ENCODE results near the gene DDX52. TPM values are rescaled to one million over a fixed set of nuclear protein-coding genes. Genes with fewer than 3 reads are reported as not detected.
"Not testable (repeated sequence)": the region's sequence is repeated elsewhere in the genome, so short reads cannot be mapped to it uniquely, and the experiment has no call there.

The DDX52 gene
- total and polyA plus RNA-seq, 9 donors: 14.4 to 21.2 (median 17.6) TPM

DNA sequence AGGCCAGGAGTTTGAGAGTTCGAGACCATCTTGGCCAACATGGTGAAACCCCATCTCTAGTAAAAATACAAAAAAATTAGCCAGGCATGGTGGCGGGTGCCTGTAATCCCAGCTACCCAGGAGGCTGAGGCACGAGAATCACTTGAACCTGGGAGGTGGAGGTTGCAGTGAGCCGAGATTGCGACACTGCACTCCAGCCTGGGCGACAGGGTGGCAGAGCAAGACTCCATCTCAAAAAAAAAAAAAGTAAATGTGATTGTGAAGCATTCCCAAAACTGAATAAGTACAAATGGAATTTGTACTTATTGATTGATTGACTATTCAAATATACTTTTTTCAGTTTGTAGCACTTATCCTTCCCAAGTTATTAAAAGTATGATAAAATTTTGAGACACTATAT, 26.8 kb downstream of the DDX52 start:
- H3K36me3 ChIP-seq (ENCODE audit: control insufficient read depth, insufficient read depth, low read length): peaks cover 34% of the 10 kb centered on the region
- H3K4me1 ChIP-seq (ENCODE audit: control insufficient read depth, insufficient read depth, low read length); H3K27me3 ChIP-seq (ENCODE audit: control insufficient read depth, insufficient read depth, low read length); H3K9me3 ChIP-seq (replicated peaks; ENCODE audit: control insufficient read depth, low read depth, low read length); H3K27ac ChIP-seq (ENCODE audit: low read length); DNase-seq; H3K4me3 ChIP-seq (ENCODE audit: low read length): not testable (repeated sequence)
- 100% methylated on average over 2 of the region's 6 CpGs for WGBS (ENCODE audit: insufficient coverage)

DNA sequence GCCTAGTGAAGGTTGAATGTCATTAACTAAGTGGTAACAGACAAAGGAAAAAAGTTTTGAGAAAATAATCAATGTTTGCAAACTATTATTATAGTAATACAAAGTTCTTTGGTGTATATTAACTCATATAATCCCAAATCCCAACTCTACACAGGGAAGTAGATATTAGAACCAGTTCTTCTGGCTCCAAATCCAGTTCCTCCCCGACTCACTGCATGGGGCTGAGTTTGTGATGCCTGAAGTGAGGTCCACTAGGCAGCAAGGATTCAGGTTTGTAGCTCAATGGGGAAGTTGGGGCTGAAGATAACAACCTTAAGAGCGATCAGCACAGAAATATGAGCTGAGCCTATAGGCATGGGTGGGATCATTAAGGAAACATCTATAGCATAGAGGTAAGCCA, 28.4 kb downstream of the DDX52 start:
- WGBS (ENCODE audit: insufficient coverage): 100% methylated on average over 2 of the region's 2 CpGs
- Histone ChIP-seq H3K4me3 (ENCODE audit: low read length) (no peak overlapping the region), H3K27me3 (ENCODE audit: control insufficient read depth, insufficient read depth, low read length) (no peaks in the 10 kb centered on the region), H3K9me3 (replicated peaks; ENCODE audit: control insufficient read depth, low read depth, low read length) (no peaks in the 10 kb centered on the region), H3K4me1 (ENCODE audit: control insufficient read depth, insufficient read depth, low read length) (peaks cover 1% of the 10 kb centered on the region), H3K36me3 (ENCODE audit: control insufficient read depth, insufficient read depth, low read length) (peaks cover 27% of the 10 kb centered on the region), H3K27ac (ENCODE audit: low read length) (no peak overlapping the region)
- DNase-seq: no peak

DNA sequence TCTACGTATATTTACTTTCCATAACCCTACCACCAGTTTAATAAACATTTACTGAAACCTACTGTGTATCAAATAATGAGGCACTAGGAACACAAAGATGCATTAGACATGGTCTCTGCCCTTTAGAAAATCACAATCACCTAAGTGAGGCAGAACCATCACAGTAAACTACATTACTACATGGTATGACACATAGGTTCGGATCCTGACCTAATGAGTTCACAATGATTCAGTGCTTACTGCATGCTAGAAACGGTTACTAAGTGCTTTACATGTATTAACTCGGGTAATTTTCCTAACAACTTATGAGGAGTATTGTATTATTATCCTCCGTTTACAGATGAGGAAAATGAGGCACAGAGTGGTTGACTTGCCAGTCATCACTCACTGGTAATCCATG, 28.9 kb downstream of the DDX52 start:
- Histone ChIP-seq H3K27me3 (ENCODE audit: control insufficient read depth, insufficient read depth, low read length) (no peaks in the 10 kb centered on the region), H3K4me1 (ENCODE audit: control insufficient read depth, insufficient read depth, low read length) (peaks cover 3% of the 10 kb centered on the region), H3K4me3 (ENCODE audit: low read length) (no peak overlapping the region), H3K9me3 (replicated peaks; ENCODE audit: control insufficient read depth, low read depth, low read length) (no peaks in the 10 kb centered on the region), H3K27ac (ENCODE audit: low read length) (no peak overlapping the region), H3K36me3 (ENCODE audit: control insufficient read depth, insufficient read depth, low read length) (peaks cover 23% of the 10 kb centered on the region)
- no peak for DNase-seq
- WGBS (ENCODE audit: insufficient coverage): no CpG with 5 or more reads among the region's 5 CpGs

- Histone ChIP-seq H3K9me3 (replicated peaks; ENCODE audit: control insufficient read depth, low read depth, low read length) (no peaks in the 10 kb centered on the region), H3K27me3 (ENCODE audit: control insufficient read depth, insufficient read depth, low read length) (no peaks in the 10 kb centered on the region), H3K4me3 (ENCODE audit: low read length) (no peak overlapping the region), H3K27ac (ENCODE audit: low read length) (no peak overlapping the region), H3K36me3 (ENCODE audit: control insufficient read depth, insufficient read depth, low read length) (peaks cover 9% of the 10 kb centered on the region), H3K4me1 (ENCODE audit: control insufficient read depth, insufficient read depth, low read length) (peaks cover 6% of the 10 kb centered on the region)
- DNase-seq: no peak
- WGBS (ENCODE audit: insufficient coverage): 100% methylated on average over 1 of the region's 1 CpG
These were observed 32.3 kb downstream of the DDX52 start for GRCh38 chr17:37610971-37611370.

GRCh38 chr17:37610041-37610420, 33.2 kb downstream of the DDX52 start:
- H3K4me3 ChIP-seq (ENCODE audit: low read length): peak overlapping the region; percentile 94
- peaks cover 13% of the 10 kb centered on the region for H3K36me3 ChIP-seq (ENCODE audit: control insufficient read depth, insufficient read depth, low read length)
- WGBS (ENCODE audit: insufficient coverage): 90% methylated on average over 2 of the region's 5 CpGs
- peak; percentile 6 for DNase-seq
- H3K4me1 ChIP-seq (ENCODE audit: control insufficient read depth, insufficient read depth, low read length); H3K9me3 ChIP-seq (replicated peaks; ENCODE audit: control insufficient read depth, low read depth, low read length); H3K27me3 ChIP-seq (ENCODE audit: control insufficient read depth, insufficient read depth, low read length): not testable (repeated sequence)
- peak overlapping the region; percentile 81 for H3K27ac ChIP-seq (ENCODE audit: low read length)

GRCh38 chr17:37609170-37610040, 33.8 kb downstream of the DDX52 start, which contains the start of gene SYNRG:
Gene SYNRG (minus strand): TSS chr17:37609418. CDS start chr17:37609355, 63 bp downstream.
- peak within 1 kb of the TSS; percentile 97 for H3K27ac ChIP-seq (ENCODE audit: low read length)
- H3K9me3 ChIP-seq (replicated peaks; ENCODE audit: control insufficient read depth, low read depth, low read length): no peaks in the 10 kb centered on the region
- H3K4me3 ChIP-seq (ENCODE audit: low read length): peak within 1 kb of the TSS; percentile 94
- under 1% methylated on average over 47 of the region's 60 CpGs for WGBS (ENCODE audit: insufficient coverage)
- peaks cover 10% of the 10 kb centered on the region for H3K36me3 ChIP-seq (ENCODE audit: control insufficient read depth, insufficient read depth, low read length)
- H3K27me3 ChIP-seq (ENCODE audit: control insufficient read depth, insufficient read depth, low read length): no peaks in the 10 kb centered on the region
- DNase-seq: peak; percentile 98
- H3K4me1 ChIP-seq (ENCODE audit: control insufficient read depth, insufficient read depth, low read length): peaks cover 6% of the 10 kb centered on the region

GRCh38 chr17:37608351-37609169, 34.7 kb downstream of the DDX52 start:
- no peaks in the 10 kb centered on the region for H3K27me3 ChIP-seq (ENCODE audit: control insufficient read depth, insufficient read depth, low read length)
- H3K36me3 ChIP-seq (ENCODE audit: control insufficient read depth, insufficient read depth, low read length): peaks cover 7% of the 10 kb centered on the region
- 1% methylated on average over 16 of the region's 26 CpGs for WGBS (ENCODE audit: insufficient coverage)
- peak overlapping the region; percentile 94 for H3K4me3 ChIP-seq (ENCODE audit: low read length)
- peaks cover 6% of the 10 kb centered on the region for H3K4me1 ChIP-seq (ENCODE audit: control insufficient read depth, insufficient read depth, low read length)
- DNase-seq: peak; percentile 86
- peaks cover 2% of the 10 kb centered on the region for H3K9me3 ChIP-seq (replicated peaks; ENCODE audit: control insufficient read depth, low read depth, low read length)
- peak overlapping the region; percentile 97 for H3K27ac ChIP-seq (ENCODE audit: low read length)

DNA sequence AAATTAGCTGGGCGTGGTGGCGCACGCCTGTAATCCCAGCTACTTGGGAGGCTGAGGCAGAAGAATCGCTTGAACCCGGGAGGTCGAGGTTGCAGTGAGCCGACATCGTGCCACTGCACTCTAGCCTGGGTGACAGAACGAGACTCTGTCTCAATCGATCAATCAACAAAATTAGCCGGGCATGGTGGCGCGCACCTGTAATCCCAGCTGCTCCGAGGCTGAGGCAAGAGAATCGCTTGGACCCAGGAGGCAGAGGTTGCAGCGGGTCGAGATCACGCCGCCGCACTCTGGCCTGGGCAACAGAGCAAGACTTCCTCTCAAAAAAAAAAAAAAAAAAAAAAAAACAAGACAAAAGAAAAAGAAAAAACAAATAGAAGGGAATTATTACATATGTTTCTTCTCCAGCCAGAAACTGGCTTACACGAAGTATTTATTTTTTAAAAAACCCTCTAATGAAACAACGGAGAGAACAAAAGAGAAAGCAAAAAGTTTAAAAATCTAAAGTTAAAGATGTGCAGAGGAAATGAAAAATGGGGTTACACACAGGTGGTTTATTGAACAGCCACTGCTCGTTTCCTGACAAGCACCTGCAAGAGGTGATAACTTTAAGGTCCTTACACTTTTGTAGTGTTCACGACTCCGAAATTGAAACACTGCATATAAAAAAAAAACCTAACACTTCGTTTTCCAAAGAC, 35.5 kb downstream of the DDX52 start:
- Histone ChIP-seq H3K4me3 (ENCODE audit: low read length) (peak overlapping the region; percentile 94), H3K27me3 (ENCODE audit: control insufficient read depth, insufficient read depth, low read length) (no peaks in the 10 kb centered on the region), H3K4me1 (ENCODE audit: control insufficient read depth, insufficient read depth, low read length) (peaks cover 6% of the 10 kb centered on the region), H3K36me3 (ENCODE audit: control insufficient read depth, insufficient read depth, low read length) (peaks cover 7% of the 10 kb centered on the region), H3K9me3 (replicated peaks; ENCODE audit: control insufficient read depth, low read depth, low read length) (peaks cover 2% of the 10 kb centered on the region), H3K27ac (ENCODE audit: low read length) (no peak overlapping the region)
- DNase-seq: no peak
- WGBS (ENCODE audit: insufficient coverage): 91% methylated on average over 11 of the region's 26 CpGs

DNA sequence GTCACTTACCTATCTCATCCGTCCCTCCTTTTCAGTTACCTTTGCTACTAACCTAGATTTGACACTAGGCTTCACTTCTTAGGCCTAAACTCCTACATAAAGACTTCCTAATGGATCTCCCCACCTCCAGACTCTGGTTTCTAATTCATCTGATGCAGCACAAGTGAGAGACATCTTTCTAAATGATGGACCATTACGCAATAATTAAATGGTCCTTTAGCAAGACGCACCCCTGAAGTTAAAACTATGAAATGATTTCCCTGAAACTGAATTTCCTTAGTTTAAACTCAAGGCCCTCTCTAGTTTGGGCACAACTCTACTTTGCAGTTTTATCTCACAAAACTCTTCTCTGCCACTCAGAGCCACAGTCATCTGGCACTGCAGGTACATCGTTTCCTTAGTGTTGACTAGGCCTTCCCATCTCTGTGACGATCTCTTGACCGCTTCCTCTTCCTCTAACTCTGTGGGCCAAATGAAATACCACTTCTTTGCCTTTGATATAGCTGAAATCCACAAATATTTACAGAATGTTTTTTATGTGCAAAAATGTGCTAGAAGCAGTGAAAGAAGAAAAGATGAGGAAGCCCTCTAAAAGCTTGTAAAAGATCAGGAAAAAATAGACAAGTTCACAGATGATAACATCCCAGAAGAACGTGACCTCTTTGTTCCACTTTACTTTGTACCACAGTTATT, 37.3 kb downstream of the DDX52 start:
- peaks cover 2% of the 10 kb centered on the region for H3K9me3 ChIP-seq (replicated peaks; ENCODE audit: control insufficient read depth, low read depth, low read length)
- WGBS (ENCODE audit: insufficient coverage): 93% methylated on average over 4 of the region's 7 CpGs

More for the DNA sequence above, 37.3 kb downstream of the DDX52 start:
- H3K36me3 ChIP-seq (ENCODE audit: control insufficient read depth, insufficient read depth, low read length): peaks cover 6% of the 10 kb centered on the region
- DNase-seq: no peak
- peaks cover 6% of the 10 kb centered on the region for H3K4me1 ChIP-seq (ENCODE audit: control insufficient read depth, insufficient read depth, low read length)
- no peak overlapping the region for H3K4me3 ChIP-seq (ENCODE audit: low read length)
- no peaks in the 10 kb centered on the region for H3K27me3 ChIP-seq (ENCODE audit: control insufficient read depth, insufficient read depth, low read length)
- H3K27ac ChIP-seq (ENCODE audit: low read length): no peak overlapping the region

Data from muscle of leg (tissue), 11 donors.